ENCODE results near the gene NRAP. TPM values are rescaled to one million over a fixed set of nuclear protein-coding genes. Genes with fewer than 3 reads are reported as not detected.

Gene NRAP
- polyA plus RNA-seq, 1 of the 3 experiments (the other 2 are of a cell fraction), result not detected

DNA sequence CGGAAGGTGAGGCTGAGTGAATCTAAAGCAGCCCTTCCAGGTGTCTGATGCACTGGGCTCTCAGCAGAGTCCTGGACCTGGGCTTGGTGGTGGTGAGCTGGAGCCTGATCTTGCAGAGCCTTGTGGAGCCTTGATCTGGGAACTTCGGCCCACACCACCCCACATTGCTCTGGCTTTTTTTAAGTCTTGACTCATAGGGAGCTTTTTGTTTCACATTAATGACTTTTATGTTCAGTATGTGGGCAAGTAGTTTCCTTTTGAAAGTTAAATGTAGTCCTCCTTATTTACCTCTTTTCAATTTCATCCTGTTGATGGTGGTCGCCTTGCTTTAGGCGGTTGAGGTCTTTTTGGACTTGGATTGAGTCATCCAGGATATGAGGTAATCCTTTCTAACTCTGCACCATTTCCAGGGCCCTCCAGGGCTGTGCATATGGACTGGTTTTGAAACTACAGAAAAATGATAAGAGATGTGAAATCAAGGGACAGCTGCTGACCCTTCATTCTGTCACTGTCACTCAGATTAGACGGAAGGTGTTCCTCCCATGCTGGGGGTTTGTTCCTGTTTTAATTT is 2.9 kb upstream of the NRAP start:
- H3F3A ChIP-seq (replicated peaks; ENCODE audit: insufficient read depth), result no peaks in the 10 kb centered on the region
- WGBS (ENCODE audit: low lambda C conversion rate), result 60% methylated on average over 5 of the region's 5 CpGs
- no peaks in the 10 kb centered on the region for H4K20me1 ChIP-seq (ENCODE audit: insufficient read depth)
- H3K9me2 ChIP-seq, result no peaks in the 10 kb centered on the region
- H3K9me3 ChIP-seq, result no peaks in the 10 kb centered on the region
- H3K27ac ChIP-seq (ENCODE audit: low read depth in 2 of 2, low read length in 1 of 2), result peak overlapping the region in 1 of 2 experiments; percentile 46; a peak in 2 of 4 replicates
- DNase-seq, result no peak
- H3K79me2 ChIP-seq (ENCODE audit: insufficient read depth), result no peaks in the 10 kb centered on the region
- no peaks in the 10 kb centered on the region for H3K36me3 ChIP-seq (replicated peaks in 1 of 2; ENCODE audit: control insufficient read depth in 1 of 2, insufficient read depth in 2 of 2, low read length in 1 of 2)
- TF ChIP-seq, protein P1, sequence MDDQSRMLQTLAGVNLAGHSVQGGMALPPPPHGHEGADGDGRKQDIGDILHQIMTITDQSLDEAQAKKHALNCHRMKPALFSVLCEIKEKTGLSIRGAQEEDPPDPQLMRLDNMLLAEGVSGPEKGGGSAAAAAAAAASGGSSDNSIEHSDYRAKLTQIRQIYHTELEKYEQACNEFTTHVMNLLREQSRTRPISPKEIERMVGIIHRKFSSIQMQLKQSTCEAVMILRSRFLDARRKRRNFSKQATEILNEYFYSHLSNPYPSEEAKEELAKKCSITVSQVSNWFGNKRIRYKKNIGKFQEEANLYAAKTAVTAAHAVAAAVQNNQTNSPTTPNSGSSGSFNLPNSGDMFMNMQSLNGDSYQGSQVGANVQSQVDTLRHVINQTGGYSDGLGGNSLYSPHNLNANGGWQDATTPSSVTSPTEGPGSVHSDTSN (IDR thresholded peaks at IDR 0.05), result no peak
- peak; percentile 12; the same call in 1 of the 2 replicates for TF ChIP-seq FOSL2 (IDR thresholded peaks at IDR 0.05; ENCODE audit: borderline replicate concordance, low read depth)
- no peak for TF ChIP-seq YY1 (IDR thresholded peaks at IDR 0.05; ENCODE audit: low read depth)
- peaks cover 0 to 11% of the 10 kb centered on the region in 2 experiments; a peak in 2 of 4 replicates for H3K4me1 ChIP-seq (ENCODE audit: control insufficient read depth in 1 of 2, insufficient read depth in 2 of 2, low read depth in 1 of 2, low read length in 1 of 2)
- CTCF ChIA-PET, result no interaction called here
- peak overlapping the region; percentile 50 for H2AFZ ChIP-seq (ENCODE audit: low read depth)
- H3K4me3 ChIP-seq (ENCODE audit: low read depth in 2 of 2, low read length in 1 of 2), result no peak overlapping the region
- no peaks in the 10 kb centered on the region for H3K27me3 ChIP-seq (ENCODE audit: insufficient read depth)
- POLR2A ChIA-PET, result no interaction called here
- peak overlapping the region; percentile 46; the same call in 1 of the 2 replicates for H3K4me2 ChIP-seq
- H3K9ac ChIP-seq, result no peak overlapping the region

DNA sequence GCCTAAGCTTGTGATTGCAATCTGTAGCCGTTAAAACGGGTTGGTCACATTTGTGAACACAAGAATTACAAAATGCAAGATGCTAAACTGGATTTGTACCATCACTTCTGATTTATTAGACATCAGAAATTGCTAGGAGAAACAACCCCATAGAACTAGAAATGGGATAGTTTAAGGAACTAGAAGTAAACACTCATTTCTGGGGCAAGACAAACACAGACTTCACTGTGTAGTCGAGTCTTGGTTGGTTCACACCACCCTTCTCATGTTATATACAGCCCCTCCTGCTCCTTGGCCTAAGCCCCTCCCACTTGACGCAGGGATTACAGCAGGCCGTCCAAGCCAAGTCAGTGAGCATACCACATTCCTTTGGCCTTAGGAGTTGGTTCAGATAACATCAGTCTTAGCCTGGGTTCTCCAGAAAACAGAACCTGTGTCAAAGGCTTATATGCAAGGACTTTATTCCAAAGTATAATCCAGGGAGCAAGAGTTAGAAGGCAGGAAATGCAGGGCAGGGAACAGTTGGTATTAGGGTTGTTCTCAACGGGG is 2.0 kb upstream of the NRAP start:
- ChIA-PET POLR2A (no interaction called here), CTCF (no interaction called here)
- no peaks in the 10 kb centered on the region for H4K20me1 ChIP-seq (ENCODE audit: insufficient read depth)
- no peak overlapping the region for H3K4me3 ChIP-seq (ENCODE audit: low read depth in 2 of 2, low read length in 1 of 2)
- DNase-seq, result no peak
- peak; percentile 29; the same call in 1 of the 2 replicates for TF ChIP-seq FOSL2 (IDR thresholded peaks at IDR 0.05; ENCODE audit: borderline replicate concordance, low read depth)
- TF ChIP-seq JUND (IDR thresholded peaks at IDR 0.05), result peak; percentile 44; the same call in 1 of the 2 replicates
- TF ChIP-seq NFIC (IDR thresholded peaks at IDR 0.05; ENCODE audit: borderline replicate concordance), result peak; percentile 42; the same call in 1 of the 2 replicates
- TF ChIP-seq TAF1 (IDR thresholded peaks at IDR 0.05; ENCODE audit: borderline replicate concordance, low read depth, low read length), result no peak
- TF ChIP-seq TCF12 (IDR thresholded peaks at IDR 0.05), result peak; percentile 57; the same call in 1 of the 2 replicates
- peak overlapping the region; percentile 24; the same call in 1 of the 2 replicates for H2AFZ ChIP-seq (ENCODE audit: low read depth)
- WGBS (ENCODE audit: low lambda C conversion rate), result 35% methylated on average over 6 of the region's 6 CpGs
- H3K4me2 ChIP-seq, result peak overlapping the region; percentile 46; the same call in 1 of the 2 replicates
- H3F3A ChIP-seq (replicated peaks; ENCODE audit: insufficient read depth), result no peaks in the 10 kb centered on the region
- H3K27me3 ChIP-seq (ENCODE audit: insufficient read depth), result no peaks in the 10 kb centered on the region
- H3K27ac ChIP-seq (ENCODE audit: low read depth in 2 of 2, low read length in 1 of 2), result peak overlapping the region in 1 of 2 experiments; percentile 46; a peak in 2 of 4 replicates
- H3K9me2 ChIP-seq, result no peaks in the 10 kb centered on the region
- no peaks in the 10 kb centered on the region for H3K36me3 ChIP-seq (replicated peaks in 1 of 2; ENCODE audit: control insufficient read depth in 1 of 2, insufficient read depth in 2 of 2, low read length in 1 of 2)
- no peaks in the 10 kb centered on the region for H3K9me3 ChIP-seq
- no peaks in the 10 kb centered on the region for H3K79me2 ChIP-seq (ENCODE audit: insufficient read depth)
- no peak overlapping the region for H3K9ac ChIP-seq
- H3K4me1 ChIP-seq (ENCODE audit: control insufficient read depth in 1 of 2, insufficient read depth in 2 of 2, low read depth in 1 of 2, low read length in 1 of 2), result peaks cover 0 to 11% of the 10 kb centered on the region in 2 experiments; a peak in 2 of 4 replicates

DNA sequence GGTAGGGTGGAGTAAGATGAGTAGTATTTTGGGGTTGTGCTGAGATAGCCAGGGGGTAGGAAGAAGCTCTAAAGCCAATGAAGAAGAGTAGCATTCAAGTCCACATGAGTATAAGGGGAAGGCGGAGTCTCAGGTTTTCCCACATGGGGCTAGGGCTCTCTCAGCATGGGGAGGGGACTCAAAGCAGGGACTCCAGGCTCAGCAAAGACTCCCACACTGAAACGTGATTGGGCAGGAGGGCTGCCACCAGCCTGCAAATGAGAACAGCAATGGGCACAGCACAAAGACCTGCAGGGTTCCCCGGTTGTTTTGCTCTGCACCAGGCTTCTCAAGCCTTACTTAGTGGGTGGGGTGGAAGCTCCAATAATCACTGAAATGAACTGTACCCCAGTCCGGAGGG is 1.5 kb upstream of the NRAP start:
- Histone ChIP-seq H3K4me1 (ENCODE audit: control insufficient read depth in 1 of 2, insufficient read depth in 2 of 2, low read depth in 1 of 2, low read length in 1 of 2) (peaks cover 0 to 11% of the 10 kb centered on the region in 2 experiments; a peak in 2 of 4 replicates), H3K4me3 (ENCODE audit: low read depth in 2 of 2, low read length in 1 of 2) (no peak overlapping the region), H3F3A (replicated peaks; ENCODE audit: insufficient read depth) (no peaks in the 10 kb centered on the region), H3K27me3 (ENCODE audit: insufficient read depth) (no peaks in the 10 kb centered on the region), H3K9me2 (no peaks in the 10 kb centered on the region), H2AFZ (ENCODE audit: low read depth) (peak overlapping the region; percentile 24; the same call in 1 of the 2 replicates), H3K9ac (no peak overlapping the region), H4K20me1 (ENCODE audit: insufficient read depth) (no peaks in the 10 kb centered on the region), H3K9me3 (no peaks in the 10 kb centered on the region), H3K27ac (ENCODE audit: low read depth in 2 of 2, low read length in 1 of 2) (no peak overlapping the region), H3K4me2 (no peak overlapping the region), H3K79me2 (ENCODE audit: insufficient read depth) (no peaks in the 10 kb centered on the region), H3K36me3 (replicated peaks in 1 of 2; ENCODE audit: control insufficient read depth in 1 of 2, insufficient read depth in 2 of 2, low read length in 1 of 2) (no peaks in the 10 kb centered on the region)
- POLR2A ChIA-PET, result no interaction called here
- WGBS (ENCODE audit: low lambda C conversion rate), result 67% methylated on average over 2 of the region's 4 CpGs
- CTCF ChIA-PET, result no interaction called here
- DNase-seq, result no peak
- no peak for TF ChIP-seq NRF1 (IDR thresholded peaks at IDR 0.05; ENCODE audit: low read depth, low read length)
- TF ChIP-seq FOXM1 (IDR thresholded peaks at IDR 0.05; ENCODE audit: low read depth), result no peak
- no peak for TF ChIP-seq CHD2 (IDR thresholded peaks at IDR 0.05; ENCODE audit: low read length, partially characterized antibody)
- TF ChIP-seq JUND (IDR thresholded peaks at IDR 0.05), result no peak
- no peak for TF ChIP-seq SIN3A (IDR thresholded peaks at IDR 0.05; ENCODE audit: borderline replicate concordance, low read depth, low read length)
- no peak for TF ChIP-seq TCF12 (IDR thresholded peaks at IDR 0.05)
- TF ChIP-seq RFX5 (IDR thresholded peaks at IDR 0.05; ENCODE audit: low read length), result no peak
- TF ChIP-seq, protein P2, sequence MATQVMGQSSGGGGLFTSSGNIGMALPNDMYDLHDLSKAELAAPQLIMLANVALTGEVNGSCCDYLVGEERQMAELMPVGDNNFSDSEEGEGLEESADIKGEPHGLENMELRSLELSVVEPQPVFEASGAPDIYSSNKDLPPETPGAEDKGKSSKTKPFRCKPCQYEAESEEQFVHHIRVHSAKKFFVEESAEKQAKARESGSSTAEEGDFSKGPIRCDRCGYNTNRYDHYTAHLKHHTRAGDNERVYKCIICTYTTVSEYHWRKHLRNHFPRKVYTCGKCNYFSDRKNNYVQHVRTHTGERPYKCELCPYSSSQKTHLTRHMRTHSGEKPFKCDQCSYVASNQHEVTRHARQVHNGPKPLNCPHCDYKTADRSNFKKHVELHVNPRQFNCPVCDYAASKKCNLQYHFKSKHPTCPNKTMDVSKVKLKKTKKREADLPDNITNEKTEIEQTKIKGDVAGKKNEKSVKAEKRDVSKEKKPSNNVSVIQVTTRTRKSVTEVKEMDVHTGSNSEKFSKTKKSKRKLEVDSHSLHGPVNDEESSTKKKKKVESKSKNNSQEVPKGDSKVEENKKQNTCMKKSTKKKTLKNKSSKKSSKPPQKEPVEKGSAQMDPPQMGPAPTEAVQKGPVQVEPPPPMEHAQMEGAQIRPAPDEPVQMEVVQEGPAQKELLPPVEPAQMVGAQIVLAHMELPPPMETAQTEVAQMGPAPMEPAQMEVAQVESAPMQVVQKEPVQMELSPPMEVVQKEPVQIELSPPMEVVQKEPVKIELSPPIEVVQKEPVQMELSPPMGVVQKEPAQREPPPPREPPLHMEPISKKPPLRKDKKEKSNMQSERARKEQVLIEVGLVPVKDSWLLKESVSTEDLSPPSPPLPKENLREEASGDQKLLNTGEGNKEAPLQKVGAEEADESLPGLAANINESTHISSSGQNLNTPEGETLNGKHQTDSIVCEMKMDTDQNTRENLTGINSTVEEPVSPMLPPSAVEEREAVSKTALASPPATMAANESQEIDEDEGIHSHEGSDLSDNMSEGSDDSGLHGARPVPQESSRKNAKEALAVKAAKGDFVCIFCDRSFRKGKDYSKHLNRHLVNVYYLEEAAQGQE (IDR thresholded peaks at IDR 0.05; ENCODE audit: low read depth, low read length), result no peak
- no peak for TF ChIP-seq EP300 (IDR thresholded peaks at IDR 0.05; ENCODE audit: borderline replicate concordance in 1 of 2, low read depth in 1 of 2, low read length in 1 of 2)
- TF ChIP-seq SMC3 (IDR thresholded peaks at IDR 0.05; ENCODE audit: low read depth, low read length), result no peak
